ENCODE data around the gene RNF150.

Gene RNF150

GRCh38 chr4:140903522-140904475 is 229.5 kb downstream of the RNF150 start:
- DNase-seq = no peak

- DNase-seq = no peak
Observed at GRCh38 chr4:140901736-140902336, 231.4 kb downstream of the RNF150 start.

- no peak for DNase-seq
Observed at GRCh38 chr4:140893939-140894338, 239.3 kb downstream of the RNF150 start.

GRCh38 chr4:140888054-140888453 is 245.2 kb downstream of the RNF150 start:
- DNase-seq = no peak

- no peak for DNase-seq
Observed at GRCh38 chr4:140887467-140887866, 245.8 kb downstream of the RNF150 start.

GRCh38 chr4:140884431-140885058 is 248.7 kb downstream of the RNF150 start:
- peak; percentile 41 for DNase-seq

GRCh38 chr4:140877781-140878180 is 255.5 kb downstream of the RNF150 start:
- DNase-seq = no peak

DNA sequence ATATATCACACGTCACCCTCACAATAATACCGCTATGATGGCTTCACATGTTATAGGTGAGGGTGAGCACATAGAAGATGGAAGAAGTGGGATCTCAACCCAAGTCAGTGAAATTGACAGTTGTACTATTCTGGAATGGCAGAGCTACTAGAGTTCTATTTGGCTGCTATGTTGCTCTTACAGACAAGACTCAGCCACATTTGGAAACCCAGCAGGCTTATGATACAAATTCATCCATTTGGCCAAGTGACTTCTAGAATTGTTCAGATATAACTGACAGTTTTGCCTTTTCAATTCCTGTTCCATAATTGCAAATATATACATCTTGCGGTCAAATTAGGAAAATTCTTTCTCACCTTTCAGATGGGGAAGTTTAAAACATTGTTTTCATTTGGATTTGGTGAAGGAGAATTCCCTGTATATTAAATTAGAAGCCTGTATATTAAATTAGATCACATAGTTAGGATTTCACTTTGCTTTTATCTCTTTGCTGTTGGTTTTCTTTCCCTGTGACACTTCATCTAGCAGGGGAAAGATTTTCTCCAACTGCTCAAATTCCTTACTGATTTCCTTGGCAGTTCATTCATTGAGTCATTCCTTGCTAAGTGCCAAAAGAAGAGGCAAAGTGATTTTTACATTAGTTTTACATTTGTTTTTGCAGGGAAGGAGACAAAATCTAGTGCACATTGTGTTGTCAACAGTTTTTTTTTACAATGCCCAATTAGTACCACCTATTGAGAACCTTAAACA is 256.5 kb downstream of the RNF150 start:
- DNase-seq = no peak

DNA sequence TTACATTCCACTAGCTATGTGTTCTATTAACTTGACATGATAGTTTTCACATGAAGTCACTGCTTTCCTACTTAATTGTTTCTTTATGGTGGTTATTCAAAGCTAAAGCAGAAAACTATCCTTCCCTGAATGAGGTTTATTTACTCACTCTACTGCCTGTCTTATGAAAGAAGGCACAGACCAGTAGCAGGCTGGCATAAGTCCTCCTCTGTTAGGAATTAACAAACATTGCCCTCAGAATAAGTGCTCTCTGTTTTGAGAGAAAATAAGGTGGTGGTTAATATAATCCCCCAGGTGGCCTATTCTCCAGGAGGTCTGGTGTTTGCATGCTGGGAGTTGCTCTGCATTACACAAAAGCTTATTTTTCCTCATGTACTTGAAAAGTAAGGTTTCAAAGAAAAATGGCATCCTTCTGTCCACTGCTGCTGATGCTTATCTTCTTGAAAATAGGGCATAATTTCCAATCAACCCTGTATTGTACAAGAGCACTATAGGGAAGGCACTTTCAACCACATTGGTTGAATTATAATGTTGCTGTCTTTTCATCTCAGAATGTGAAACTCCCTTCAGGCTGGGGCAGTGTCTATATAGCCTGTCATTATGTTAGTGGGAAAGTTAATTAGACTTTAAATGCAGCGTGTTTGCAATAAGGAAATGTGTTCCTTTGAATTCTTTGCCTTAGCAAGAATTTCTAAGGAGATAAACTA is 257.4 kb downstream of the RNF150 start:
- no peak for DNase-seq

DNA sequence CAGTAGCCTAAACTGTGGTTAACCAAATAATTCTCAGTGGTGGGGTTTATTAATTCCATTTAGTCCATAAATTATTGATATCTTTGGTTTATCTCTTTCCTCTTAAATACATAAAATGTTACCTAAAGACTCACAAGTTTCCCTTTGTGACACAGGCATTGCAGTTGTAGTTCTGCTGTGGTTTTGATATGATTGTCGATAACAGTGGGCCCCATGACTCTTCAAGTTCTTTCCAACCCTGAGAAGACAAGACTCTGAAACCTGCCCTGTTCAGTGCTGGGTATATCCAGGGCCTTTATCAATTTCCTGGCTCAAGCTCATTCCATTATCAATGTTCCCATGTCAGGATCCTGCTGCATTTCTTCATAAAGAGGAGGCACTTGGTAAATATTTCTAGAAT is 259.2 kb downstream of the RNF150 start:
- no peak for DNase-seq

DNA sequence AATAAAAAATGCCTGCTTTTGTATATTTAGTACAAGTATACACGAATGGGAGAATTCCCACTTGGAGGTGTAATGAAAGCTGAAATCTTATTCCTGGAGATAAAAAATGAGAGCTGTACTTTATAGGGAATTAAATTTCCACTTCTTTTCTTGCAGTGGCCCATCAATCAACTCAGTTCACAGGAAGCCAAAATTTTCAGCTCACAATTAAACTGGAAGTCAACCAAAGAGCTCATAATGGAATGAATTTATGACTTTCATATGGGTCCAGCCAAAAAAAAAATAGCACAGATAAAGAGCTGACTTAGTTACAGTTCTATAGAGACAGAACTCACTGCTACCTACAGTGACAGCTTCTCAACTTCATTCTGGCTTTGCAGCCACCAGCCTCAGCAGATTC is 261.9 kb downstream of the RNF150 start:
- no peak for DNase-seq

DNA sequence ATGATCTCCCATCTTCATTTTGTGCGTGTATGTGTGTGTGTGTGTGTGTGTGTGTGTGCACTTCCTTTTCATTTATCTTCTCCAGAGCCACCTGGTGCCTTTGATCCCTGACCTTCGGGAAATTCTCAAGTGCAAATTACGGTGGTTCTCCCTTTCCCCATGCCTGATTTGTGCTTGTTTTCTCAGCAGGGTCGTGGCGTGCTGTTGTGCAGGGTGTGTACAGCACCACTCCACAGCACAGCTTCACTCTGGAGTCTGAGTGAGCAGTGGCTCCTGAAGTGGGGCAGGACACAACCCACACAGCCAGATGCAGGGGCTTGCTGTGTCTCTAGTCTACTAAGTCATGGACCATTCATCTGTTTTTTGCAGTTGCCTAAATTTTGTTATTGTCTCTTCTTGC is 262.8 kb downstream of the RNF150 start:
- no peak for DNase-seq

GRCh38 chr4:140869446-140869845 is 263.8 kb downstream of the RNF150 start:
- no peak for DNase-seq

DNA sequence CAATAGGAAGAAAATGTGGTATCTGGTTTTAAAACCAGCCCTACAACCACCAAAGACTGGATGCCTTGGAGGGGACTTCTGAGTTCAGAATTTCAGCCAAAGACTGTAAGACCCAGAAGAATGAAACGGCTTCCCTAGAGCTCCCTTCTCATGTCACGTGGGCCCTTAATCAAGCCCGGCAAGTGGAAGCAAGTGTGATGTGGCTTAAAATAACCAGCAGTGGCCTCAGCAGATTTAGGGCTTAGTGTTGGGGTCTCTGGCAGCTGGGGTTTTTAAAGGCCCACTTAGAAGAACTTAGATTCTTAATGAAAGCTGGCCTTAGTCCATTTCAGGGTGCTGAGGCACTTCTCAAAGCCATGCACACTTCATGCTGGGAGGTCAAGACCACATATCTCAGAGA is 265.9 kb downstream of the RNF150 start:
- DNase-seq = no peak

GRCh38 chr4:140866492-140867005 is 266.7 kb downstream of the RNF150 start:
- DNase-seq = no peak

- no peak for DNase-seq
Observed at GRCh38 chr4:140865253-140866217, 267.7 kb downstream of the RNF150 start.

- no peak for DNase-seq
Observed at GRCh38 chr4:140863197-140863596, 270.1 kb downstream of the RNF150 start.

DNA sequence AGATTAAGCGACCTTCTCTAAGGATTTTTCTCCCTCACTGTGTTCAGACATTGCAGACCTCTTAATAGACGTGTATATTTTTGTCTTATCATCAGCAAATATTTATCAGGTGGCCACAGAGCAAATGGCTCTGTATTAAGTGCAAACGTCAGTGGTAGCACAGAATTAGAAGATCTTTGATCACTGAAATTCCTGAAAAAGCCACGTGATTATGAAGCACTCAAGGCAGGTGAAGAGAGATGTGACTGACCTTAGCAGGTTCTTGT is 271.2 kb downstream of the RNF150 start:
- DNase-seq = no peak

DNA sequence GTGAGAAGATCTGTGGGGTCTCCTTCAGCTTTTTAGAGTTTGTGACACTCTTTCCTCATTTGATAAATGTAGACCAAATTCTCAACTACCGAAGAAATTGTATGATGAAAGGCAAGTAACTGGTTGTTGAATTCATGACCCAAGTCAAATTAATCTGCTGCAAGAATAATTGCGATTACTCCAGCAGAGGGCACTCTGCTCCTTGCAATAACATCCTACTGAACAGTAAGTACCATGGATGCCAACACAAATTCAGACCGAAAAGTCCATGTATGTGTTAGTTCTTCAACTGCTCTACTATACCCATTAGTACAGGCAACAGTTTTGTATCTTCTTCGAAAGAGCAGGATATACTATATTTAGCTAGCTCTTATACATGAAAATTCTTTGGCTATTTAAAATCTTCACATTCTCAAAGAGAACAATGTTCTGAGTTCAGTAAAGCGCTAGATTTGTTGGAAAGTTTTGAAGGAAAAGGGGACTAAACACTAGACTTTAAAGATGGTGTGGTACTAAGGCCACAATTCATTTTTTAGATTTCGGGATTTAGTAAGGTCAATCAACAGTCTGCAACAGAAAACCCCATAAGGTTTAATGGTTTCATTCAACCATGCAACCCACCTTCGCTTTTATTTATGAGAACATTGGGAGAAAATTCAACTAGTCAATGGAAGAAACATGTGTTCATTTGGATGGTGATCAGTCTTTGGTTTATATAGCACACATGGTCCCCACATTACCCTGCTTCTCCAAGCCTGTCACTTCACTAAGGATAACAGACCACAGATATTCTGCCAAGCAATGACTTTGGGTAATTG is 271.7 kb downstream of the RNF150 start:
- peak; percentile 72 for DNase-seq

- DNase-seq = no peak
Observed at GRCh38 chr4:140858897-140859296, 274.4 kb downstream of the RNF150 start.

Measured in NCI-H2029 (cell line).